GM12878 (cell line): ENCODE data around the gene MPV17. TPM values are rescaled to one million over a fixed set of nuclear protein-coding genes. Genes with fewer than 3 reads are reported as not detected.
A peak's percentile ranks its signal among the peaks of the same experiment; 100 is the strongest.

Source experiments
- ATAC-seq: fragments of 200-7000 bp; cut with Tn5 transposase; 3 replicates; pipeline ENCODE4 v1.9.1; 2020; ENCODE audit warnings: mild to moderate bottlenecking, moderate library complexity
- BruUV-seq: library from RNA; stranded (reverse); fragments of 400-500 nt; replicated peaks from 2 replicates; lab custom pipeline; 2021; lab: Mats Ljungman, UMichigan
- CTCF ChIA-PET: fragments of 300-600 bp; sonication (Branson Sonifier 250); formaldehyde crosslinking; extraction: SDS; loops from one replicate; lab custom pipeline; 2021; ENCODE audit warnings: inconsistent platforms; lab: Yijun Ruan, JAX
- POLR2A ChIA-PET: fragments of 350-600 bp; formaldehyde crosslinking; extraction: SDS; loops from one replicate; lab custom pipeline; 2021; ENCODE audit warnings: inconsistent platforms; lab: Charles Lee
- RAD21 ChIA-PET: fragments of 300-600 bp; sonication (Branson Sonifier 250); formaldehyde crosslinking; loops from one replicate; lab custom pipeline; 2023; ENCODE audit warnings: antibody characterized with exemption; ENCODE audit not compliant: unreplicated experiment; lab: Charles Lee
- SMC1A ChIA-PET: fragments of 300-600 bp; sonication (Branson Sonifier 250); formaldehyde crosslinking; loops from one replicate; lab custom pipeline; 2023; ENCODE audit not compliant: unreplicated experiment, uncharacterized antibody; lab: Charles Lee
- DNase-seq: peaks from one replicate; pipeline ENCODE4 v3.0.0-alpha.2; 2011; ENCODE audit warnings: low read depth, low spot score
- FAIRE-seq: peaks from 3 replicates; lab custom pipeline; 2011; peaks lifted over from hg19 to GRCh38; lab: Jason Lieb, UNC
- H2AFZ ChIP-seq: 2 replicates; pipeline ENCODE4 v1.6.0; 2011; ENCODE audit warnings: low read depth, low read length, control low read depth; ENCODE audit not compliant: control insufficient read depth
- H3K27ac ChIP-seq: 2 replicates; pipeline ENCODE4 v1.5.1; 2011; ENCODE audit warnings: control low read depth; ENCODE audit not compliant: control insufficient read depth, insufficient read depth
- H3K27me3 ChIP-seq, 2 experiments: replicated peaks in 1 of 2; 2 replicates each; pipeline versions ENCODE4 v1.6.0 to v1.6.1; 2011; ENCODE audit warnings: low read length in 1 of 2; ENCODE audit not compliant: control insufficient read depth in 2 of 2, insufficient read depth in 2 of 2
- H3K36me3 ChIP-seq, 2 experiments: 2 replicates each; pipeline ENCODE4 v1.5.1; 2011; ENCODE audit warnings: low read length in 1 of 2; ENCODE audit not compliant: control insufficient read depth in 2 of 2, insufficient read depth in 2 of 2
- H3K4me1 ChIP-seq: 2 replicates; pipeline ENCODE4 v1.6.1; 2011; ENCODE audit warnings: mild to moderate bottlenecking, low read length, moderate library complexity, mixed read lengths; ENCODE audit not compliant: control insufficient read depth, insufficient read depth
- H3K4me2 ChIP-seq: 2 replicates; pipeline ENCODE4 v1.6.0; 2011; ENCODE audit warnings: control low read depth; ENCODE audit not compliant: control insufficient read depth, insufficient read depth
- H3K4me3 ChIP-seq: fragments of 200-600 bp; sonication (generic); 2 replicates; pipeline ENCODE4 v1.5.1; 2016
- H3K79me2 ChIP-seq: 2 replicates; pipeline ENCODE4 v1.6.0; 2011; ENCODE audit warnings: low read length; ENCODE audit not compliant: control insufficient read depth, insufficient read depth
- H3K9ac ChIP-seq: 2 replicates; pipeline ENCODE4 v1.8.0; 2011; ENCODE audit warnings: low read length, control low read depth, mixed read lengths; ENCODE audit not compliant: control insufficient read depth, insufficient read depth
- H3K9me3 ChIP-seq: replicated peaks from 3 replicates; pipeline ENCODE4 v1.5.1; 2011; ENCODE audit warnings: mild to moderate bottlenecking, low read length; ENCODE audit not compliant: control insufficient read depth, insufficient read depth
- H4K20me1 ChIP-seq: 2 replicates; pipeline ENCODE4 v1.6.0; 2011; ENCODE audit not compliant: control insufficient read depth, insufficient read depth
- ATF7 ChIP-seq: fragments of 450-650 bp; IDR thresholded peaks from 2 replicates; pipeline ENCODE4 v1.6.1; 2016; ENCODE audit warnings: low read depth, mild to moderate bottlenecking
- ETV6 ChIP-seq, 2 experiments: fragments of 450-650 bp in 1 of 2; IDR thresholded peaks in 1 of 2; conservative IDR thresholded peaks in 1 of 2; 2 replicates each; pipeline ENCODE4 v1.6.1; 2014; ENCODE audit warnings: antibody characterized with exemption in 1 of 2, borderline replicate concordance in 1 of 2, low read depth in 1 of 2, mild to moderate bottlenecking in 1 of 2, moderate library complexity in 1 of 2
- HDAC2 ChIP-seq: fragments of 200-600 bp; sonication (generic); IDR thresholded peaks from 2 replicates; pipeline ENCODE4 v1.6.1; 2017
- KAT2A ChIP-seq: conservative IDR thresholded peaks from 2 replicates; pipeline ENCODE4 v1.6.1; 2011; ENCODE audit warnings: low read depth, low read length; ENCODE audit not compliant: control insufficient read depth
- RELB ChIP-seq: fragments of 450-650 bp; IDR thresholded peaks from 2 replicates; pipeline ENCODE4 v1.6.1; 2017; ENCODE audit warnings: low read depth, mild to moderate bottlenecking, moderate library complexity
- SPI1 ChIP-seq: IDR thresholded peaks from 2 replicates; pipeline ENCODE4 v1.6.1; 2011; ENCODE audit warnings: low read depth, mild to moderate bottlenecking, low read length, moderate library complexity, borderline replicate concordance; ENCODE audit not compliant: insufficient read depth
- SUPT20H ChIP-seq: IDR thresholded peaks from 2 replicates; pipeline ENCODE4 v1.6.1; 2011; ENCODE audit warnings: low read depth, mild to moderate bottlenecking, low read length, moderate library complexity, borderline replicate concordance; ENCODE audit not compliant: control insufficient read depth
- ZBTB11 ChIP-seq: fragments of 450-650 bp; formaldehyde crosslinking; IDR thresholded peaks from 2 replicates; pipeline ENCODE4 v1.5.0; 2022; ENCODE audit warnings: mild to moderate bottlenecking, missing genetic modification characterization
- WGBS: methylation state at CpG from one replicate; pipeline ENCODE4 v1.1.6; 2016; ENCODE audit warnings: low lambda C conversion rate; ENCODE audit not compliant: insufficient replicate concordance, insufficient coverage; ENCODE audit errors: missing lambda C conversion rate; 5-methylcytosine and 5-hydroxymethylcytosine counted together
- in situ Hi-C: fragments of 300-500 bp; cut with MboI; formaldehyde crosslinking; loops from 9 replicates; pipeline ENCODE4 v1.14.3; 2018; ENCODE audit warnings: mixed read lengths
- intact Hi-C: fragments of 100-400 bp; cut with micrococcal nuclease; formaldehyde crosslinking; loops from one replicate; pipeline ENCODE4 v1.14.2; 2022; ENCODE audit not compliant: unreplicated experiment
- polyA plus RNA-seq, 11 experiments: library from polyadenylated mRNA; depleted of rRNA in 4 of 11; unstranded in 6 of 11; stranded (reverse) in 5 of 11; fragments of >200 nt; fragmentation: Nextera tagmentation in 4 of 11; fragmentation: Illumina TruSeq in 1 of 11; extraction: Ambion mirVana in 4 of 11; extraction: Trizol in 1 of 11; gene quantifications; 1 replicate in 1 of 11; 2 replicates in 10 of 11; pipeline versions ENCODE4 v1.2.1 to v1.2.3, GENCODE V29; 2011 to 2016; ENCODE audit warnings: inconsistent platforms in 2 of 11, missing spikeins in 2 of 11, low read depth in 1 of 11
- total RNA-seq, 4 experiments: library from RNA; depleted of rRNA in 3 of 4; stranded (reverse); fragments of >200 nt in 3 of 4; fragmentation: Illumina TruSeq in 1 of 4; extraction: Trizol in 1 of 4; gene quantifications; 2 replicates each; pipeline versions ENCODE4 v1.2.1 to v1.2.3, GENCODE V29; 2013 to 2021
- TF ChIP-seq, protein P1 (sequence below): IDR thresholded peaks from 2 replicates; pipeline ENCODE4 v1.6.1; 2012; ENCODE audit warnings: low read length, inconsistent platforms
- TF ChIP-seq, protein P2 (sequence below): IDR thresholded peaks from 2 replicates; pipeline ENCODE4 v1.6.1; 2012; ENCODE audit warnings: improper control_type of control experiment, low read depth, low read length; ENCODE audit not compliant: insufficient replicate concordance

The MPV17 gene
- total and polyA plus RNA-seq, 10 of the 15 experiments (the other 5 are each of a cell fraction or from before 2014, with no cell fraction given), result 63.4 to 143 (median 89.0) TPM

- in situ Hi-C loops, result no loop called here
- intact Hi-C loops, result no loop called here
- ChIA-PET SMC1A (no interaction called here), CTCF (no interaction called here), RAD21 (no interaction called here), POLR2A (no interaction called here)
- Histone ChIP-seq H3K4me3 (no peak overlapping the region), H3K4me2 (no peak overlapping the region), H3K4me1 (no peaks in the 10 kb centered on the region), H3K9me3 (no peaks in the 10 kb centered on the region; the same call in 2 of the 3 replicates), H3K9ac (no peak overlapping the region), H3K27ac (no peak overlapping the region), H3K27me3 (no peaks in the 10 kb centered on the region; a peak in 1 of 4 replicates), H2AFZ (no peak overlapping the region), H4K20me1 (no peaks in the 10 kb centered on the region), H3K36me3 (peaks cover 0 to 3% of the 10 kb centered on the region in 2 experiments; a peak in 1 of 4 replicates), H3K79me2 (no peaks in the 10 kb centered on the region)
- WGBS, result 18% methylated on average over 49 of the region's 51 CpGs
- no TSS peak for BruUV-seq
- FAIRE-seq, result no peak
- ATAC-seq, result peak; percentile 51
- no peak for DNase-seq
- TF ChIP-seq ATF7 (no peak), HDAC2 (no peak), SUPT20H (no peak), RELB (no peak), SPI1 (no peak), KAT2A (no peak), ZBTB11 (no peak), ETV6 (conservative IDR thresholded peaks at IDR 0.05 in 1 of 2, IDR thresholded peaks at IDR 0.05 in 1 of 2; ENCODE audit: borderline replicate concordance in 1 of 2, low read depth in 1 of 2) (no peak)
- TF ChIP-seq, protein P1, sequence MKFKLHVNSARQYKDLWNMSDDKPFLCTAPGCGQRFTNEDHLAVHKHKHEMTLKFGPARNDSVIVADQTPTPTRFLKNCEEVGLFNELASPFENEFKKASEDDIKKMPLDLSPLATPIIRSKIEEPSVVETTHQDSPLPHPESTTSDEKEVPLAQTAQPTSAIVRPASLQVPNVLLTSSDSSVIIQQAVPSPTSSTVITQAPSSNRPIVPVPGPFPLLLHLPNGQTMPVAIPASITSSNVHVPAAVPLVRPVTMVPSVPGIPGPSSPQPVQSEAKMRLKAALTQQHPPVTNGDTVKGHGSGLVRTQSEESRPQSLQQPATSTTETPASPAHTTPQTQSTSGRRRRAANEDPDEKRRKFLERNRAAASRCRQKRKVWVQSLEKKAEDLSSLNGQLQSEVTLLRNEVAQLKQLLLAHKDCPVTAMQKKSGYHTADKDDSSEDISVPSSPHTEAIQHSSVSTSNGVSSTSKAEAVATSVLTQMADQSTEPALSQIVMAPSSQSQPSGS, result no peak
- TF ChIP-seq, protein P2, sequence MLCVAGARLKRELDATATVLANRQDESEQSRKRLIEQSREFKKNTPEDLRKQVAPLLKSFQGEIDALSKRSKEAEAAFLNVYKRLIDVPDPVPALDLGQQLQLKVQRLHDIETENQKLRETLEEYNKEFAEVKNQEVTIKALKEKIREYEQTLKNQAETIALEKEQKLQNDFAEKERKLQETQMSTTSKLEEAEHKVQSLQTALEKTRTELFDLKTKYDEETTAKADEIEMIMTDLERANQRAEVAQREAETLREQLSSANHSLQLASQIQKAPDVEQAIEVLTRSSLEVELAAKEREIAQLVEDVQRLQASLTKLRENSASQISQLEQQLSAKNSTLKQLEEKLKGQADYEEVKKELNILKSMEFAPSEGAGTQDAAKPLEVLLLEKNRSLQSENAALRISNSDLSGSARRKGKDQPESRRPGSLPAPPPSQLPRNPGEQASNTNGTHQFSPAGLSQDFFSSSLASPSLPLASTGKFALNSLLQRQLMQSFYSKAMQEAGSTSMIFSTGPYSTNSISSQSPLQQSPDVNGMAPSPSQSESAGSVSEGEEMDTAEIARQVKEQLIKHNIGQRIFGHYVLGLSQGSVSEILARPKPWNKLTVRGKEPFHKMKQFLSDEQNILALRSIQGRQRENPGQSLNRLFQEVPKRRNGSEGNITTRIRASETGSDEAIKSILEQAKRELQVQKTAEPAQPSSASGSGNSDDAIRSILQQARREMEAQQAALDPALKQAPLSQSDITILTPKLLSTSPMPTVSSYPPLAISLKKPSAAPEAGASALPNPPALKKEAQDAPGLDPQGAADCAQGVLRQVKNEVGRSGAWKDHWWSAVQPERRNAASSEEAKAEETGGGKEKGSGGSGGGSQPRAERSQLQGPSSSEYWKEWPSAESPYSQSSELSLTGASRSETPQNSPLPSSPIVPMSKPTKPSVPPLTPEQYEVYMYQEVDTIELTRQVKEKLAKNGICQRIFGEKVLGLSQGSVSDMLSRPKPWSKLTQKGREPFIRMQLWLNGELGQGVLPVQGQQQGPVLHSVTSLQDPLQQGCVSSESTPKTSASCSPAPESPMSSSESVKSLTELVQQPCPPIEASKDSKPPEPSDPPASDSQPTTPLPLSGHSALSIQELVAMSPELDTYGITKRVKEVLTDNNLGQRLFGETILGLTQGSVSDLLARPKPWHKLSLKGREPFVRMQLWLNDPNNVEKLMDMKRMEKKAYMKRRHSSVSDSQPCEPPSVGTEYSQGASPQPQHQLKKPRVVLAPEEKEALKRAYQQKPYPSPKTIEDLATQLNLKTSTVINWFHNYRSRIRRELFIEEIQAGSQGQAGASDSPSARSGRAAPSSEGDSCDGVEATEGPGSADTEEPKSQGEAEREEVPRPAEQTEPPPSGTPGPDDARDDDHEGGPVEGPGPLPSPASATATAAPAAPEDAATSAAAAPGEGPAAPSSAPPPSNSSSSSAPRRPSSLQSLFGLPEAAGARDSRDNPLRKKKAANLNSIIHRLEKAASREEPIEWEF, result no peak
Observed at GRCh38 chr2:27306573-27307286, 16.2 kb downstream of the MPV17 start.
